ENCODE measurements around the gene TXNDC11.

The TXNDC11 gene

GRCh38 chr16:11650641-11651591, 91.7 kb downstream of the TXNDC11 start:
- DNase-seq, result peak; percentile 46 to 66 (median 59)

DNA sequence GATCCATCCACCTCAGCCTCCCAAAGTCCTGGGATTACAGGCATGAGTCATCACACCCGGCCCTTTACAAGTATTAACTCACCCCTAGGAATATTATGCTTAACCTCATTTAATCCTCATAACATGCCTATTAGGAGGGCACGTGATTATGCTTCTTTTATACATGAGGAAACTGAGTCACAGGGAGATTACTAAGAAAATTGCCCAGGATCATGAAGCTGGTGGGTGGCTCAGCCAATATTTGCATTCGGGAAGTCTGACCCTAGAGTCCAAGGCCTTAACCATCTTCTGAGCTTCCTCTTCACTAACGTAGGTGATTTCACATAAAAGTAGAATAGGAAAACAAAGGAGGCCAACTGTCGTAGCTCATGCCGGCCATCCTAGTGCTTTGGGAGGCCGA, 93.4 kb downstream of the TXNDC11 start:
- peak in 2 of 3 donors; percentile 12 to 83 for DNase-seq

DNA sequence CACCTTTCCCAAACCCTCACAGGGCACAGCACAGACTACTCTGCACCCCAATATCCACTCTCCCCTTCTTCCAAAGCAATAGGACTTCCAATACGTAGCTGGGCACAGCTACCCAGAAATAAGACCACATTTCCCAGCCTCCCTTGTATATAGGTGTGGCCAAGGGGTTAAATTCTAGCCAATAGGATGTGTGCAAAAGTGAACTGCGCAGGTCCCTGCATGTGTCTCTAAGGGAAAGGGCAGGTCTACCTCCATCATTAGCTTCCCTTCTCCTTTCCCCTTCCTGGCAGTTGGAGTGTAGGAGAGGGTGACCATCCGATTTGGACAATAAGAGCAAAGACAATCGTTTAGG, 99.9 kb downstream of the TXNDC11 start:
- no peak for DNase-seq

- DNase-seq, result peak; percentile 77 to 83 (median 82)
Observed at GRCh38 chr16:11640987-11641817, 101.5 kb downstream of the TXNDC11 start.

- DNase-seq, result peak; percentile 95 to 100 (median 100)
Observed at GRCh38 chr16:11639925-11640899, 102.4 kb downstream of the TXNDC11 start.

GRCh38 chr16:11639008-11639562, 103.6 kb downstream of the TXNDC11 start:
- DNase-seq, result no peak

- peak in 2 of 3 donors; percentile 32 to 42 for DNase-seq
Observed at GRCh38 chr16:11638140-11638539, 104.5 kb downstream of the TXNDC11 start.

- DNase-seq, result no peak
Observed at GRCh38 chr16:11637320-11637719, 105.3 kb downstream of the TXNDC11 start.

DNA sequence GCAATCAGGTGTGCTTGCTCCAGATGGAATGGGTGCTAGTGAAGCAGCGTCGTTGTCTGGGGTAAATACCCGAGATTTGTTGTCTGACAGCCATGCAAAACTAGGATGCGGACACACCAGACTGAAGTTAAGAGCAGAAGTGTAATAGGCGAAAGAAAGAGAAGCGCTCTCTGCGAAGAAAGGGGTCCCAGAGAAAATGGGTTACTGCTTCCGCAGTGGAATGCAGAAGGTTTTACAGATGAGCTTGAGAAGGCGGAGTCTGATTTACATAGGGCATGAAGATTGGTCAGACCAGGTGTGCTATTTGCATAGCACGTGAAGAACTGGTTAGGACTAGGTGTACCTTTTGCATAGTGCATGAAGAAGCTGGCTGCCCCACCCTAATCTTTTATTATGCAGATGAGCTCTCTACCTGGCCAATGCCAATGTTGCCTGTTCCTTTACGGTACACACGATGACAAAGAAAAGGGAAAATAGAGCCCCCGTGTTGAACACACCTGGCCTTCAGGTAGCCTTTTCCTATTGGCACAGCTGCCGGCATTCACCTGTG, 106.4 kb downstream of the TXNDC11 start:
- no peak for DNase-seq

DNA sequence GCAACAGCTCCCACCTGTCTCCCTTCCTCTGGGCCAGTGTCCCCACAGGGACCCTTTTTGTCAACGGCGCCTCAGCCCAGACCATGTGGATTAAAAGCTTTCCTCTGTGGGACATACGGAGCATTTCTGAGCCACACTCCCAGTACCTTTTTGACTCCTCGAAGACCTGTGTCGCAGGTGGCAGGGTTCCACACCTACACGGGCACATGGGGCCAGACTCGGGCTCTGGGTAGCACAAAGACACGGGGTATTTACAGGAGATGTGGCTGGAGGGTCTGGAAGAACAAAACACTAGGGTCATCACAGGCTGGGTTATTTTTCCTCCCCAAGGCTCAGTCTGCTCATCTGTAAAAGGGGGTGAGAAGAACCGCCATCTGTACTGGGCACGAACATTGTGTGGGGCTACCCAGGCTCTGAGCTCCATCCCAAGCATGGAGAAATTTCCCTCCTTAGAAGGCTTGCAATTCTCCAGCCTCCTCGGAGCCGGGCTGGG, 106.9 kb downstream of the TXNDC11 start:
- no peak for DNase-seq

DNA sequence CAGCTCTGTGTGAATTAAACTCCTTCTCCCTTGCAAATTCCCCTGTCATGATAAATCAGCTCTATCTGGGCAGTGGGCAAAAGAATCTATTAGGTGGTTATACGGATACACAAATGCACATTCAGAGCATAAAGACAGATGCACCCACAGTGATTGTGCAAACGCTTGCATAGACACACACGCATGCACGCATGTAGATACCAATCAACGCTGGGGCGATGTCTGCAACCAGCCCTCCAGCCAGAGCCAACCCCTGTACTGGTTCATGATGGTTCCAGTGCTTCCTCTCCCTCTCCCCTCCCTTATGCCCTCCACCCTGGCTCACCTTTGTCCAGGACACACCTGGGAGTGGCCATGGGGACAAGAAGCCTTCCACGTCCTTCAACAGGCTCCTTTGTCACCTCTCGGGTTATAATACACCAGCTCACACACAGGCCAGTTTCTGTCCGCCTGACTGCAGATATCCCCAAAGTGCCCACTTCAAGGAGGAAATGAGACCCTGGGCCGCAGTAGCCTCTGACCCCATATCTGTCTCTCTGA, 107.5 kb downstream of the TXNDC11 start:
- no peak for DNase-seq

DNA sequence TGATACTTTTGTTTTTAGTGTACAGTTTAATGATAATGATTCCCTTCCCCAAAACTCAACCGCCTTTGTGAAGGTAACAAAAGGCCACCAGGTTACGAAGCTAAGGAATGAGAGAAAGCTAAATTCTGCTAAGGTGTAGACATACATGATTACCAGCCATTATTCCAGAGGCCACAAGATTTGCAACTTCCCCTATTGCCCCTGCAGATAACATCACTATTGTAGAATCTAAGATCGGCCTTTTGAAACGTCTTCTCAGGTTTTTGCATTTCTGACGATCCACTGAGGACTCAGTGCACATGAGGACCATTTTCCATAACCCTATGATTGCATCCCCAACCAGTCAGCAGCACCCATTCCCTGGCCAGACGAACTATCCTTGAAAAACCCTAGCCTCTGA, 108.3 kb downstream of the TXNDC11 start:
- peak in 2 of 3 donors; percentile 27 to 37 for DNase-seq

DNA sequence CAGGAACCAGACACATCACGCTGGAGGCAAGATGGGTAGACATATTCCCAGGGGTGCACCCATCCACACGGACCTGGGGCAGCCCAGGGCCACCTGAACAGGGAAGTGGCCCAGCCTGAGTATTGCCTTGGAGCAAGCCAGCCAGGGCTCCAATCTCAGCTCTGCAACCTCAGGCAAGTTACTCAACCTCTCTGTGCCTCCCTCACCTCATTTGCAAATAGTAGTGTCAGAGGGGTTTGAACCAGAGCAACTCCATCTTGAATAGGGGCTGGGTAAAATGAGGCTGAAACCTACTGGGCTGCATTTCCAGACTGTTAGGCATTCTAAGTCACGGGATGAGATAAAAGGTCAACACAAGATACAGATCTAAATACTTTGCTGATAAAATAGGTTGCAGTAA, 109.5 kb downstream of the TXNDC11 start:
- DNase-seq, result no peak

- DNase-seq, result peak; percentile 75 to 89 (median 85)
Observed at GRCh38 chr16:11632455-11632939, 110.2 kb downstream of the TXNDC11 start.

DNA sequence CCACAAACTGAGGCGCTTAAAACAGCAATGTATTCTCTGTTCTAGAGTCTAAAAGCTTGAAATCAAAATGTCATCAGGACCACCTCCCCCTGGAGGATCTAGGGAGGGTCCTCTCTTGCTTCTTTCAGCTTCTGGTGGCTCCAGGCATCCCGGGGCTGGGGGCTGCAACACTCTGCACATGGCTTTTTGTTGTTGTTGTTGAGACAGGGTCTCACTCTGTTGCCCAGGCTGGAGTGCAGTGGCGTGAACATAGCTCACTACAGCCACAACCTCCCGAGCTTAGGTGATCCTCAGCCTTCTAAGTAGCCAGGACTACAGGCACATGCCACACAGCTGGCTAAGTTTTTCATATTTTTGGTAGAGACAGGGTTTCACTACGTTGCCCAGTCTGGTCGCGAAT, 111.4 kb downstream of the TXNDC11 start:
- no peak for DNase-seq

- no peak for DNase-seq
Observed at GRCh38 chr16:11630768-11631056, 111.9 kb downstream of the TXNDC11 start.

DNA sequence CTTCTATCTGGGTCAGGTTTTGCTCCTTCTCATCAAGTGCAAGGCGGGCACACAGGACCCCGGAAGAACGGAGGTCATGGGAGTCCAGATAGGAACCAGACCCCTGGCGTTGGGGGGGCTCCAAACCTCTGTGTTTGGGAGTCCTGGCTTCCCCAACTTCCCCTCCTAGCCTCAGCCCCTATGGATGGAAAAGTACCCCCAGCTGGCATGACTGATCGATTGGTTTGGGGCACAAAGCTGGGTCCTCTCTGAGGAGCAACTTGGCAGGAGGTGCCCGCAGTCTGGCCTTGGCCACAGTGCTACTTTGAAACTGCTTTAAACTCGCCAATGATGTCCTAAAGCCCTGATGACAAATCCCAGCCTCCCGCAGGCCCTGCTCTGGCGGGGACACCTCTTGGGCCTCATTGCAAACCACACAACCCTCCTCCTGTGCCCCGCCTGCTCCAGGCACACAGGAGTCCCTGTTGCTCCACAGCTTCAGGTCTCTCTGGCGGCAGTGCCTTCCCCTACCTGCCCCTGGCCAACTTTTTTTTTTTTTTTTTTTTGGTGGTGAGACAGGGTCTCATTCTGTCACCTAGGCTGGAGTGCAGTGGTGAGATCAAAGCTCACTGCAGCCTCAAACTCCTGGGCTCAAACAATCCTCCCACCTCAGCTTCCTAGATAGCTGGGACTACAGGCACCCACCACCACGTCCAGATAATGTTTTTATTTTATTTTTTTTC, 112.5 kb downstream of the TXNDC11 start:
- no peak for DNase-seq

All from suppressor macrophage treated with lipopolysaccharide for 1 hour (primary cell).